ENCODE data around the gene CAMK1G.

The CAMK1G gene

DNA sequence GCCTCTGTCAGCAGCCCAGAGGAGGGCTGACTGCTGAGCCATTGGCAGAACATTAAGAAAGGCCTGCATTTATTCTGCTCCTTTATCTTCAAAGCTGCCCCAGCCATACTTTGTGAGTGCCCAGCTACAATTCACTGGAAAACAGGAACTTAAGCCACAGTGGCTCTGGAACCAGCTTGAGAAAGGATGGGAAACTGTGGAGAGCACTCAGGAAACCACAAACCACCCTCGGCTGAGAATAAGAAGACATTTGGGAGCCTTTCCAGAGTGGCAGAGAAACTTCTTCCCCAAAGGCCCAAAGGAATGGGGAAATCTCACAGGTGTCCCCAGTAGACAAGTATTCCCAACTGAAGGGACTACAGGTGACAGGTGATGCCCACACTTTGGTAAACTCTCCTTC, 66.9 kb downstream of the CAMK1G start:
- peak in 1 of 2 donors; percentile 35 for DNase-seq (ENCODE audit: low read depth in 2 of 2)
- TF ChIP-seq, protein P1, sequence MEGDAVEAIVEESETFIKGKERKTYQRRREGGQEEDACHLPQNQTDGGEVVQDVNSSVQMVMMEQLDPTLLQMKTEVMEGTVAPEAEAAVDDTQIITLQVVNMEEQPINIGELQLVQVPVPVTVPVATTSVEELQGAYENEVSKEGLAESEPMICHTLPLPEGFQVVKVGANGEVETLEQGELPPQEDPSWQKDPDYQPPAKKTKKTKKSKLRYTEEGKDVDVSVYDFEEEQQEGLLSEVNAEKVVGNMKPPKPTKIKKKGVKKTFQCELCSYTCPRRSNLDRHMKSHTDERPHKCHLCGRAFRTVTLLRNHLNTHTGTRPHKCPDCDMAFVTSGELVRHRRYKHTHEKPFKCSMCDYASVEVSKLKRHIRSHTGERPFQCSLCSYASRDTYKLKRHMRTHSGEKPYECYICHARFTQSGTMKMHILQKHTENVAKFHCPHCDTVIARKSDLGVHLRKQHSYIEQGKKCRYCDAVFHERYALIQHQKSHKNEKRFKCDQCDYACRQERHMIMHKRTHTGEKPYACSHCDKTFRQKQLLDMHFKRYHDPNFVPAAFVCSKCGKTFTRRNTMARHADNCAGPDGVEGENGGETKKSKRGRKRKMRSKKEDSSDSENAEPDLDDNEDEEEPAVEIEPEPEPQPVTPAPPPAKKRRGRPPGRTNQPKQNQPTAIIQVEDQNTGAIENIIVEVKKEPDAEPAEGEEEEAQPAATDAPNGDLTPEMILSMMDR (IDR thresholded peaks at IDR 0.05; ENCODE audit: low read depth, low read length), result no peak

GRCh38 chr1:209651138-209651587, 67.6 kb downstream of the CAMK1G start:
- TF ChIP-seq, protein P1 (IDR thresholded peaks at IDR 0.05; ENCODE audit: low read depth, low read length), result no peak
- peak; percentile 75 to 84 for DNase-seq (ENCODE audit: low read depth in 2 of 2)
- H3K4me3 ChIP-seq (replicated peaks in 1 of 2; ENCODE audit: low read depth in 2 of 2, low read length in 2 of 2), result no peak overlapping the region

More for the DNA sequence above, 66.9 kb downstream of the CAMK1G start:
- H3K4me3 ChIP-seq (replicated peaks in 1 of 2; ENCODE audit: low read depth in 2 of 2, low read length in 2 of 2), result no peak overlapping the region

DNA sequence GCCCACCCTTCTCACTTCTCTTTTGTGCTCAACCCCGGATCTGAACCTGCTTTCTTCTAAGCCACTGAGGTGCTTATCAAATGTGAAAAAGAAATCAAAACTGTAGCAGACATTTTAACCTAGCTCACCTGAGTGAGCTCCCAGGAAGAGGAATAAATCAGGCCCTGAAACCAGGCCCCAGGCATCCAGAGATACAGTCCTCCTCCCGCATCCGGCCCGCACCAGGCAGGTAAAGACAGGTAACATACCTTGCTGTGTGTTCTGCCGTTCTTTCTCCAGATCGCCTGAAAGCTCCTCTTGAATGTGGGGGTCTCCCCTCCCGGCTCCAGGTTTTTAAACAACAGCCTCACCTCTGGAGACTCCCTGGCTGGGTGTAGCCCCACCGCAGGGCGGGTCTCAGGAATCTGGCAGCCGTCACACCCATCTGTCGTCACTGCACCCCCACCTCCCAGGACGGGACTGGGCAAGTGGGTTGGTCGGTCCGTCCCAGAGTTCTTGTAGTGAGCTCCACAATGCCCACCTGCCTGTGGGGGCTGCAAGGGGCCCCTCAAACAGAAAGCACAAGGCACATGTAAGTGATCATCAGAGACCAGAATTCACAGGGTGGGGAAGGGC, 68.7 kb downstream of the CAMK1G start, which contains the start of gene LAMB3:
TSS of gene LAMB3 (minus strand) at position 305 of the 615 bp plus-strand sequence. CDS start 1,481 bp downstream, outside the sequence.
- H3K4me3 ChIP-seq (replicated peaks in 1 of 2; ENCODE audit: low read depth in 2 of 2, low read length in 2 of 2), result no peak within 1 kb of the TSS
- DNase-seq (ENCODE audit: low read depth in 2 of 2), result no peak
- TF ChIP-seq, protein P1 (IDR thresholded peaks at IDR 0.05; ENCODE audit: low read depth, low read length), result no peak

DNA sequence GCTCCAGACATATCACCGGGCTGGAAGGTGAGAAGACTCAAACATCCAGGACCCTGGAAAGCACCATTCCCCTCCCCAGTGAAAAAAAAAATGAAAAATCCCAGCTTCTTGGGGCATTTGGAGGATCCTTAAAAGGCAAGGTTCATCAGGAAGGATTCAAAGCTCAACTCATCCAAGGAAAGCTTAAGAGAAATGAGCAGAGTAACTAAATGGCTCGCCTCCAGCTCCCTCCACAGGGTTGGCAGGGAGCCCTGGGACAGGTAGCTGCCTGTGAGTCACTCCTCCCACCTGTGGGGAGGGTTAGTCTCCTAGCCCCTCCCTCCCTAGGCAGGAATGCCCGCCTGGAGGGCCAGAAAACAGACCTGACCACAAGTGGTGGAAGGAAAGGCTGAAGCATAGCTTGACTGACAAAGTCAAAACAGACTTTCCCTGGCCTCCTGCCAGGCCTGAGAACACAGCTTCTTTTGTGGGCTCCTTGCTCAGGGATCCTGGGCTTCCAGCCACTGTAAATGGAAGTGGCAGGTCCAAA, 69.4 kb downstream of the CAMK1G start:
- TF ChIP-seq, protein P1 (IDR thresholded peaks at IDR 0.05; ENCODE audit: low read depth, low read length), result no peak

GRCh38 chr1:209653915-209654351, 70.4 kb downstream of the CAMK1G start:
- H3K4me3 ChIP-seq (replicated peaks in 1 of 2; ENCODE audit: low read depth in 2 of 2, low read length in 2 of 2), result no peak overlapping the region

More for the DNA sequence above, 69.4 kb downstream of the CAMK1G start:
- no peak overlapping the region for H3K4me3 ChIP-seq (replicated peaks in 1 of 2; ENCODE audit: low read depth in 2 of 2, low read length in 2 of 2)
- peak; percentile 43 to 75 for DNase-seq (ENCODE audit: low read depth in 2 of 2)

DNA sequence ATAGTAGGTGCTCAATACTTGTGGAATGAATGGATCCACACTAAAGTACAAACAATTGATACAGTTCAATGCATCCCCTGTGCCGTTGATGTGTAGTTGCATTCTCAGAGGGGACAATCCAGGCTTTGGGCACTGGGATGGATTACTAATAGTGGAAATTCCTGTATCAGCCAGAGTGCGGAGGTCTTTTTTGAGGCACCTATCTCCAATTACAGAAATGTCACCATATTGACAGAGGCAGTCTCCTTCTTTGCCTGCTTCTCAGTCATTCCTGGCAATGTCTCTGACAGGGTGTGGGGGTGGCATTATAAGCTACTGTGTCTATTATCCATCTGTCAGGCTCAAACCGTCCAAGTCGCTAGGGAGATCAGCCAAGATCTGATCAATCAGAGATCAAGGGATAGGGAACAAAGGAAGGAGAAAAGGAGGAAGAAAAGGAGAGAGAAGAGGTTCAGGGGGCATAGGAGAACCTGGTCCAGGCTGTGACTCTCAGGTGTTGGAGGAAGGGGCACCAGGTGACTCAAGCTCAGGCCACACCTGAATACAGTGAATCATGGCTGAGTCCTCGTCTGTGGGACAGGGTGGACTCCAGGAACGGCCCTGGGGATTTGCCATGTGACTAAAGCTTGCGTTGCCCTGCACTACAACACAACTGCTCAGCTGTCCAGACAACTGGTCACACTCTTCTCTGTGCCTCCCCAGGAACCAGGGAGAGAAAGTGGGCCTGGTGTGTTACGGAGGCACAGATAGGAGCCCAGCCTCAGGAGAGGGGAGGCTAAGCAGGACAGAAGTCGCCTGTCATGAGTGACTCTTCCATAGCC, 72.1 kb downstream of the CAMK1G start:
- no peak overlapping the region for H3K4me3 ChIP-seq (replicated peaks in 1 of 2; ENCODE audit: low read depth in 2 of 2, low read length in 2 of 2)
- TF ChIP-seq, protein P1 (IDR thresholded peaks at IDR 0.05; ENCODE audit: low read depth, low read length), result no peak
- DNase-seq (ENCODE audit: low read depth in 2 of 2), result peak in 1 of 2 donors; percentile 38

More at GRCh38 chr1:209653915-209654351, 70.4 kb downstream of the CAMK1G start:
- TF ChIP-seq, protein P1 (IDR thresholded peaks at IDR 0.05; ENCODE audit: low read depth, low read length), result no peak
- no peak for DNase-seq (ENCODE audit: low read depth in 2 of 2)

All from cardiac fibroblast (primary cell).